Measurements from ENCODE around the gene UMAD1. TPM values are rescaled to one million over a fixed set of nuclear protein-coding genes. Genes with fewer than 3 reads are reported as not detected.

Gene UMAD1
- total RNA-seq, 1 donor from 2014 or later = 6.9 TPM

DNA sequence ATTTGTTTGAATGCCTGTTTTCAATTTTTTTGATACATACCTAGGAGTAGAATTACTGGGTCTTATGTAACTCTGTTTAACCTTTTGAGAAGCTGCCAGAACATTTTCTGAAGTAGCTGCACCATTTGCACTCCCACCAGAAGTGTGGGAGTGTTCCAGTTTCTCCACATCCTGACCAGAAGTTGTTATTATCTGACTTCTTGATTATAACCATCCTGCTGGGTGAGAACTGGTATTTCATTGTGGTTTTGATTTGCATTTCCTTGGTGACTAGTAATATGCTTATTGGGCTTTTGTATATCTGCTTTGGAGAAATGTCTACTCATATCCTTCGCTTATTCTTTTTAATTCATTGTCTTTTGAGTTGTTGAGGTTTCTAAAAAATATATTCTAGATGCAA lies 210.8 kb downstream of the UMAD1 start:
- Histone ChIP-seq H3K27me3 (no peaks in the 10 kb centered on the region), H3K27ac (no peak overlapping the region), H3K4me3 (no peak overlapping the region), H3K9me3 (peaks cover 3% of the 10 kb centered on the region), H3K36me3 (no peaks in the 10 kb centered on the region), H3K4me1 (no peaks in the 10 kb centered on the region)
- no peak for DNase-seq (ENCODE audit: extremely low spot score in 2 of 2)
- intact Hi-C loops (cut with DNase I) = no loop called here
- TF ChIP-seq POLR2AphosphoS5 (IDR thresholded peaks at IDR 0.05; ENCODE audit: insufficient read depth in 1 of 2, low read depth in 1 of 2) (no peak), POLR2A (IDR thresholded peaks at IDR 0.05) (no peak)
- TF ChIP-seq, protein P1, sequence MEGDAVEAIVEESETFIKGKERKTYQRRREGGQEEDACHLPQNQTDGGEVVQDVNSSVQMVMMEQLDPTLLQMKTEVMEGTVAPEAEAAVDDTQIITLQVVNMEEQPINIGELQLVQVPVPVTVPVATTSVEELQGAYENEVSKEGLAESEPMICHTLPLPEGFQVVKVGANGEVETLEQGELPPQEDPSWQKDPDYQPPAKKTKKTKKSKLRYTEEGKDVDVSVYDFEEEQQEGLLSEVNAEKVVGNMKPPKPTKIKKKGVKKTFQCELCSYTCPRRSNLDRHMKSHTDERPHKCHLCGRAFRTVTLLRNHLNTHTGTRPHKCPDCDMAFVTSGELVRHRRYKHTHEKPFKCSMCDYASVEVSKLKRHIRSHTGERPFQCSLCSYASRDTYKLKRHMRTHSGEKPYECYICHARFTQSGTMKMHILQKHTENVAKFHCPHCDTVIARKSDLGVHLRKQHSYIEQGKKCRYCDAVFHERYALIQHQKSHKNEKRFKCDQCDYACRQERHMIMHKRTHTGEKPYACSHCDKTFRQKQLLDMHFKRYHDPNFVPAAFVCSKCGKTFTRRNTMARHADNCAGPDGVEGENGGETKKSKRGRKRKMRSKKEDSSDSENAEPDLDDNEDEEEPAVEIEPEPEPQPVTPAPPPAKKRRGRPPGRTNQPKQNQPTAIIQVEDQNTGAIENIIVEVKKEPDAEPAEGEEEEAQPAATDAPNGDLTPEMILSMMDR (IDR thresholded peaks at IDR 0.05) = no peak

DNA sequence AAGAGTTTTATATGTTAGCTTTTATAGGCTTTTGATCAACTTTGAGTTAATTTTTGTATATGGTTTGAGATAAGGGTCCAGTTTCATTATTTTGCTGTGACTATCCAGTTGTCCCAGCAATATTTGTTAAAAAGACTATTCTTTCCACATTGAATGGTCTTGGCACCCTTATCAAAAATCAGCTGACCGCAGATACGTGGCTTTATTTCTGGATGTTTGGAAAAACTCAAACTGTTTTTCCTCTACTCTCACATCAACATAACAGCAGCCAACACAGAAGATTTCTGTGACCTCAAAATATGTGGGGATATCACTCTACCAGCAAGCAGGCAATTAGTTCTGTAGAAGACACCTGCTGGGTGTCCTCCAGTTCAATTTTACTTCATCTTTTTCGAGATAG lies 211.4 kb downstream of the UMAD1 start:
- H3K4me3 ChIP-seq = no peak overlapping the region
- intact Hi-C loops (cut with DNase I) = no loop called here
- TF ChIP-seq, protein P1 (IDR thresholded peaks at IDR 0.05) = no peak
- TF ChIP-seq POLR2AphosphoS5 (IDR thresholded peaks at IDR 0.05; ENCODE audit: insufficient read depth in 1 of 2, low read depth in 1 of 2) (no peak), POLR2A (IDR thresholded peaks at IDR 0.05) (no peak)
- peaks cover 3% of the 10 kb centered on the region for H3K9me3 ChIP-seq
- H3K27me3 ChIP-seq = no peaks in the 10 kb centered on the region
- no peaks in the 10 kb centered on the region for H3K4me1 ChIP-seq
- H3K27ac ChIP-seq = no peak overlapping the region
- no peaks in the 10 kb centered on the region for H3K36me3 ChIP-seq
- DNase-seq (ENCODE audit: extremely low spot score in 2 of 2) = no peak

DNA sequence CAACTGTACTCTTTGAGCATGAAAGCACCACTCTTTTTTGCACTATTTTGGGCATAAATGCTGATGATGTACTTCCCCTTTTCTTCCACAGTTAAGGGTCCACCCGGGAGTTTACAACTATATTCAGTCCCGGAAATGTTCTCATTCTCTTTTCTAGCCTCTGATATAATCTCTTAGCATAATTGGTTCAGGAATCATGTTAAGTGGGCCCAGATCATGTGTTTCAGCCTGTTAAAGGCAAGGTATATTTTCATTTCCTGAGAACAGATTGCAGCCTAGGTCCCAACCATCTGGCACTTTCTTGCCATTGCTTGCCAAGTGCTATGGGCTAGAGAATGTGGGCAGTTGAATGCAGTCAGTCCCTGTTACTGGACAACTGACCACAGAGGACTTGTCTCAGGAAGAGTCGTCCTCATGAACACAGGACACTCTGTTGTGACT lies 216.6 kb downstream of the UMAD1 start:
- TF ChIP-seq POLR2A (IDR thresholded peaks at IDR 0.05) (no peak), POLR2AphosphoS5 (IDR thresholded peaks at IDR 0.05; ENCODE audit: insufficient read depth in 1 of 2, low read depth in 1 of 2) (no peak)
- TF ChIP-seq, protein P1 (IDR thresholded peaks at IDR 0.05) = no peak
- intact Hi-C loops (cut with DNase I) = no loop called here
- no peak overlapping the region for H3K27ac ChIP-seq
- no peaks in the 10 kb centered on the region for H3K27me3 ChIP-seq
- H3K9me3 ChIP-seq = peaks cover 3% of the 10 kb centered on the region
- no peaks in the 10 kb centered on the region for H3K4me1 ChIP-seq
- DNase-seq (ENCODE audit: extremely low spot score in 2 of 2) = no peak
- no peaks in the 10 kb centered on the region for H3K36me3 ChIP-seq
- no peak overlapping the region for H3K4me3 ChIP-seq

DNA sequence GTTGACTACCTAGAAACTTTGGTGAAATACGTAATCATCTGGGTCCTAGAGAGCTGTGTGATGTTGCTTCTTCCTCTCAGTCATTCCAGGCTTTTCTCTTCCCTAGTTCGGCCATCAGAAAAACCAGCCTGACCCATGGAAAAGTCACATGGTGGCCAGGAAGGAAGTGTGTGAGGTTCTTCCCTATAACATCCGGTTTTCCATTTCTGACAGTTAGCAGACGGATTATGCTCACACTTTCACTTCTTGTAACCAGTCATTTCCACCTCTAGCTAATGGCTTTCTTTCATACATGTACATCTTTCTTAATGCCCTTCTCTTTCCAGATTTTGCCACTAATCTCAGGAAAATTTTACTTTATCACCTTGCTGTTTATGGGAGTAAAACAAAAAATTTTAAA lies 218.0 kb downstream of the UMAD1 start:
- Histone ChIP-seq H3K27me3 (no peaks in the 10 kb centered on the region), H3K36me3 (no peaks in the 10 kb centered on the region), H3K4me1 (no peaks in the 10 kb centered on the region), H3K4me3 (no peak overlapping the region), H3K9me3 (peaks cover 3% of the 10 kb centered on the region), H3K27ac (no peak overlapping the region)
- no peak for DNase-seq (ENCODE audit: extremely low spot score in 2 of 2)
- TF ChIP-seq POLR2A (IDR thresholded peaks at IDR 0.05) = no peak
- TF ChIP-seq, protein P1 (IDR thresholded peaks at IDR 0.05) = no peak
- TF ChIP-seq POLR2AphosphoS5 (IDR thresholded peaks at IDR 0.05; ENCODE audit: insufficient read depth in 1 of 2, low read depth in 1 of 2) = no peak
- intact Hi-C loops (cut with DNase I) = no loop called here

DNA sequence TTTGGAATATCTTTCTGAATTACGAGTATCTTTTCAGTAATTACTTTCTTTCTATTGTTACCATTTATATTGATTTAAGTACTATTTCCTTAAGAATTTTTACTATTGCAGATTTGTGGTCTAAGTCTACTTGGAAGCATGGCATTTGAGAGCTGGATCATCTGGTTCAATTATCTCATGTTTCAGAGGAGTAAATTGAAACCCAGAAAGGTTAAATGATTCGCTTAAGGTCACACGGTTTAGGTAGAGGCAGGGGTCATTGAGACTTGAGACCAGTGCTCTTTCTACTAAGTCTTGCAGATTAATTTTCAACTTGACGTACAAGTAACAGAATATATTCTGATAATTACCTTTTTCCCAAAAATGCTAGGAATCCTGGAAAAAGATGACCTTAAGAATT lies 218.9 kb downstream of the UMAD1 start:
- Histone ChIP-seq H3K27me3 (no peaks in the 10 kb centered on the region), H3K27ac (no peak overlapping the region), H3K4me3 (no peak overlapping the region), H3K36me3 (no peaks in the 10 kb centered on the region), H3K9me3 (peaks cover 3% of the 10 kb centered on the region), H3K4me1 (no peaks in the 10 kb centered on the region)
- no peak for DNase-seq (ENCODE audit: extremely low spot score in 2 of 2)
- TF ChIP-seq POLR2AphosphoS5 (IDR thresholded peaks at IDR 0.05; ENCODE audit: insufficient read depth in 1 of 2, low read depth in 1 of 2) (no peak), POLR2A (IDR thresholded peaks at IDR 0.05) (no peak)
- TF ChIP-seq, protein P1 (IDR thresholded peaks at IDR 0.05) = no peak
- intact Hi-C loops (cut with DNase I) = no loop called here

Data from vagina (tissue), 2 donors.